WTC11 (cell line): ENCODE data around the gene ZNF646. TPM values are rescaled to one million over a fixed set of nuclear protein-coding genes. Genes with fewer than 3 reads are reported as not detected.
A peak's percentile ranks its signal among the peaks of the same experiment; 100 is the strongest.

Experiments
- ATF1 ChIP-seq: sonication (generic); formaldehyde crosslinking; IDR thresholded peaks from 2 replicates; pipeline ENCODE4 v1.8.1; 2023; ENCODE audit warnings: mild to moderate bottlenecking, moderate library complexity, missing genetic modification reagents
- ATF2 ChIP-seq: sonication (generic); formaldehyde crosslinking; IDR thresholded peaks from 2 replicates; pipeline ENCODE4 v1.8.1; 2022; ENCODE audit warnings: low read depth, missing genetic modification reagents, borderline replicate concordance
- ATF6 ChIP-seq: sonication (generic); formaldehyde crosslinking; IDR thresholded peaks from 2 replicates; pipeline ENCODE4 v1.8.1; 2023; ENCODE audit warnings: mild to moderate bottlenecking, missing genetic modification reagents
- CBFB ChIP-seq: sonication (generic); formaldehyde crosslinking; IDR thresholded peaks from 2 replicates; pipeline ENCODE4 v1.8.1; 2022; ENCODE audit warnings: mild to moderate bottlenecking, low read depth, missing genetic modification reagents
- CREB1 ChIP-seq: sonication (generic); formaldehyde crosslinking; IDR thresholded peaks from 2 replicates; pipeline ENCODE4 v1.8.0; 2023; ENCODE audit warnings: mild to moderate bottlenecking, missing genetic modification reagents
- FOXJ3 ChIP-seq: sonication (generic); formaldehyde crosslinking; IDR thresholded peaks from 2 replicates; pipeline ENCODE4 v1.9.0; 2021; ENCODE audit warnings: missing genetic modification reagents, mild to moderate bottlenecking, borderline replicate concordance
- JUN ChIP-seq: sonication (generic); formaldehyde crosslinking; IDR thresholded peaks from 2 replicates; pipeline ENCODE4 v1.8.0; 2023; ENCODE audit warnings: mild to moderate bottlenecking, missing genetic modification reagents
- KAT7 ChIP-seq: sonication (generic); formaldehyde crosslinking; IDR thresholded peaks from 2 replicates; pipeline ENCODE4 v1.8.1; 2023; ENCODE audit warnings: missing genetic modification reagents, mild to moderate bottlenecking, borderline replicate concordance
- MXD4 ChIP-seq: fragments of 250-450 bp; sonication (Bioruptor Pico); IDR thresholded peaks from 2 replicates; pipeline ENCODE4 v1.8.0; 2021; ENCODE audit warnings: mild to moderate bottlenecking, moderate library complexity, borderline replicate concordance
- NFYB ChIP-seq: sonication (generic); formaldehyde crosslinking; conservative IDR thresholded peaks from 2 replicates; pipeline ENCODE4 v1.8.0; 2022; ENCODE audit warnings: low read depth, missing genetic modification reagents
- OVOL2 ChIP-seq: fragments of 250-450 bp; sonication (Bioruptor Pico); IDR thresholded peaks from 2 replicates; pipeline ENCODE4 v1.9.0; 2021; ENCODE audit warnings: mild to moderate bottlenecking, borderline replicate concordance
- PRDM15 ChIP-seq: sonication (generic); formaldehyde crosslinking; IDR thresholded peaks from 2 replicates; pipeline ENCODE4 v1.8.0; 2022; ENCODE audit warnings: missing genetic modification reagents
- TCF7 ChIP-seq: sonication (generic); formaldehyde crosslinking; IDR thresholded peaks from 2 replicates; pipeline ENCODE4 v1.8.0; 2022; ENCODE audit warnings: mild to moderate bottlenecking, low read depth, missing genetic modification reagents, moderate library complexity
- TEAD1 ChIP-seq: sonication (generic); formaldehyde crosslinking; IDR thresholded peaks from 2 replicates; pipeline ENCODE4 v1.8.0; 2022; ENCODE audit warnings: mild to moderate bottlenecking, missing genetic modification reagents
- ZNF138 ChIP-seq: sonication (generic); formaldehyde crosslinking; conservative IDR thresholded peaks from 2 replicates; pipeline ENCODE4 v1.8.1; 2022; ENCODE audit warnings: mild to moderate bottlenecking, moderate library complexity, missing genetic modification reagents
- ZNF219 ChIP-seq: sonication (generic); formaldehyde crosslinking; IDR thresholded peaks from 2 replicates; pipeline ENCODE4 v1.8.0; 2023; ENCODE audit warnings: missing genetic modification reagents, mild to moderate bottlenecking, borderline replicate concordance
- ZNF263 ChIP-seq: sonication (generic); formaldehyde crosslinking; IDR thresholded peaks from 2 replicates; pipeline ENCODE4 v1.8.1; 2022; ENCODE audit warnings: low read depth, mild to moderate bottlenecking, moderate library complexity, missing genetic modification reagents
- ZNF281 ChIP-seq: sonication (generic); formaldehyde crosslinking; IDR thresholded peaks from 2 replicates; pipeline ENCODE4 v1.8.0; 2023; ENCODE audit warnings: mild to moderate bottlenecking, missing genetic modification reagents
- ZNF396 ChIP-seq: fragments of 250-450 bp; sonication (Bioruptor Pico); IDR thresholded peaks from 2 replicates; pipeline ENCODE4 v1.8.0; 2021; ENCODE audit warnings: mild to moderate bottlenecking, moderate library complexity, borderline replicate concordance
- ZNF423 ChIP-seq: fragments of 250-450 bp; sonication (Bioruptor Pico); IDR thresholded peaks from 2 replicates; pipeline ENCODE4 v2.1.2; 2022; ENCODE audit warnings: mild to moderate bottlenecking, moderate library complexity
- ZNF671 ChIP-seq: fragments of 250-450 bp; sonication (Bioruptor Pico); IDR thresholded peaks from 2 replicates; pipeline ENCODE4 v1.8.0; 2021; ENCODE audit warnings: mild to moderate bottlenecking
- total RNA-seq: library from RNA; stranded (reverse); gene quantifications from 3 replicates; pipeline ENCODE4 v1.2.3, GENCODE V29; 2021
- TF ChIP-seq, protein P1 (sequence below): sonication (generic); formaldehyde crosslinking; IDR thresholded peaks from 2 replicates; pipeline ENCODE4 v1.8.0; 2022; ENCODE audit warnings: mild to moderate bottlenecking, missing genetic modification reagents
- TF ChIP-seq, protein P2 (sequence below): sonication (generic); formaldehyde crosslinking; IDR thresholded peaks from 2 replicates; pipeline ENCODE4 v1.8.0; 2022; ENCODE audit warnings: mild to moderate bottlenecking, missing genetic modification reagents
- TF ChIP-seq, protein P3 (sequence below): sonication (generic); formaldehyde crosslinking; IDR thresholded peaks from 2 replicates; pipeline ENCODE4 v1.8.0; 2022; ENCODE audit warnings: mild to moderate bottlenecking, missing genetic modification reagents
- TF ChIP-seq, protein P4 (sequence below): sonication (generic); formaldehyde crosslinking; IDR thresholded peaks from 2 replicates; pipeline ENCODE4 v1.8.1; 2023; ENCODE audit warnings: mild to moderate bottlenecking, missing genetic modification reagents, moderate library complexity

ZNF646 gene
- total RNA-seq, 1 experiment from 2014 or later: 29.3 TPM

DNA sequence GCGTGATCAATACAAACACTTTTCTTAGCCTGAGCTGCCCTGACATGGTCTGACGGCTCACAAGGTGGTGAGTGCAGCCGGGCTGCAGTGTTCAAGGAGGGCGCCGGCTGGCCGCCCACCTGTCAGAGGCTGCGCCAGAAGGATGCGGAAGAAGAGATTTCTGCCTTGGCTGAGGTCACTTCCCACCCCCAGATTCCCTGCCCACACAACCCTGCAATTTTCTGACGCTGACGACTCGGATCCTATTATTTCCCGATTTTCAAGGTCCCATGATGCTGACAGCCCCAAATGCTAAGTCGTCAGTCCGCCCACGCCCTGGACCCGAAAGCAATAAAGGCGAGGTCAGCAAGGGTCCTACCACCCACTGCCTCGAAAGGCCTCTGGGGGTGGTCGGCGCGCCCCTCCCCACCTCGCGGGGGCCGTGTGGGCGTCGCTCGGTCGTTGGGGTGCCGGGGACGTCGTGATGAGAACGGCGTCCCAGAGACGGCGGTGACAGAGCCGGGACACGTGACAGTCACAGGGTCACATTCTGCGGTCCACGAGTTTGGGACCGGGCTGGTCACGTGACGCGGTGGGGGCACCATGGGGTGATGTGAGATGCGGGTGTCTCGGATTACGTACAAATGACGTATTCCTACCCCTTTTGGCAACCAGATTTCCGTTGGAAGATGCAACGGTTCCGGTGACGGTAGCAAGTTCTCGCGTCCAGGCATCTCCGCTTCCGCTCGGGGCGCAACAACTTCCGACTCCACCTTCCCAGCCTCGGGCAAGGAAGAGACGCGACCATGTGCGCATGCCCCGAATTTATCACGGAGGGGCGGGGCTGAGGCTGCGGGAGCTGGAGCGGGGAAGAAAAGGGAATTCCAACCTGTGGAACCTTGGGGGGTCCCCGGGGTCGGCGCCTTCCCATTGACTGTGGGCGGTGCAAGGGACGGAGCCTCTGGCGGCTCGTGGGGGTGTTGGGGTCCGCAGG, 41.2 kb upstream of the ZNF646 start, which contains the start of gene STX4 (continued):
- TF ChIP-seq ZNF219: 0 out of 2 replicates have a peak, but pooled peaks have one; percentile 27
- no peak for TF ChIP-seq ATF2 (CRISPR knock-in tag)
- no peak for TF ChIP-seq ATF1 (CRISPR knock-in tag)
- no peak for TF ChIP-seq ZNF671 (CRISPR knock-in tag)
- TF ChIP-seq, protein P1, sequence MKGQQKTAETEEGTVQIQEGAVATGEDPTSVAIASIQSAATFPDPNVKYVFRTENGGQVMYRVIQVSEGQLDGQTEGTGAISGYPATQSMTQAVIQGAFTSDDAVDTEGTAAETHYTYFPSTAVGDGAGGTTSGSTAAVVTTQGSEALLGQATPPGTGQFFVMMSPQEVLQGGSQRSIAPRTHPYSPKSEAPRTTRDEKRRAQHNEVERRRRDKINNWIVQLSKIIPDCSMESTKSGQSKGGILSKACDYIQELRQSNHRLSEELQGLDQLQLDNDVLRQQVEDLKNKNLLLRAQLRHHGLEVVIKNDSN (CRISPR knock-in tag): peak; percentile 99
- TF ChIP-seq, protein P2, sequence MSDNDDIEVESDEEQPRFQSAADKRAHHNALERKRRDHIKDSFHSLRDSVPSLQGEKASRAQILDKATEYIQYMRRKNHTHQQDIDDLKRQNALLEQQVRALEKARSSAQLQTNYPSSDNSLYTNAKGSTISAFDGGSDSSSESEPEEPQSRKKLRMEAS (CRISPR knock-in tag): peak; percentile 98
- TF ChIP-seq PRDM15: peak; percentile 27; the same call in 1 of the 2 replicates
- no peak for TF ChIP-seq OVOL2 (CRISPR knock-in tag)
- TF ChIP-seq KAT7 (CRISPR knock-in tag): no peak
- no peak for TF ChIP-seq MXD4 (CRISPR knock-in tag)
- TF ChIP-seq ZNF138 (CRISPR knock-in tag): no peak
- no peak for TF ChIP-seq ZNF423 (CRISPR knock-in tag)
- TF ChIP-seq CREB1 (CRISPR knock-in tag): peak; percentile 83; the same call in 1 of the 2 replicates
- no peak; the same call in 1 of the 2 replicates for TF ChIP-seq NFYB (CRISPR knock-in tag)
- TF ChIP-seq FOXJ3: no peak
- TF ChIP-seq ATF6: no peak
- TF ChIP-seq ZNF396 (CRISPR knock-in tag): no peak
- TF ChIP-seq JUN (CRISPR knock-in tag): peak; percentile 92
- TF ChIP-seq CBFB (CRISPR knock-in tag): no peak
- TF ChIP-seq ZNF281 (CRISPR knock-in tag): no peak; the same call in none of the 2 replicates
- TF ChIP-seq, protein P3, sequence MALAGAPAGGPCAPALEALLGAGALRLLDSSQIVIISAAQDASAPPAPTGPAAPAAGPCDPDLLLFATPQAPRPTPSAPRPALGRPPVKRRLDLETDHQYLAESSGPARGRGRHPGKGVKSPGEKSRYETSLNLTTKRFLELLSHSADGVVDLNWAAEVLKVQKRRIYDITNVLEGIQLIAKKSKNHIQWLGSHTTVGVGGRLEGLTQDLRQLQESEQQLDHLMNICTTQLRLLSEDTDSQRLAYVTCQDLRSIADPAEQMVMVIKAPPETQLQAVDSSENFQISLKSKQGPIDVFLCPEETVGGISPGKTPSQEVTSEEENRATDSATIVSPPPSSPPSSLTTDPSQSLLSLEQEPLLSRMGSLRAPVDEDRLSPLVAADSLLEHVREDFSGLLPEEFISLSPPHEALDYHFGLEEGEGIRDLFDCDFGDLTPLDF (CRISPR knock-in tag): no peak
- peak; percentile 92 for TF ChIP-seq TEAD1 (CRISPR knock-in tag)
- 0 out of 2 replicates have a peak, but pooled peaks have one; percentile 70 for TF ChIP-seq TCF7 (CRISPR knock-in tag)
- TF ChIP-seq, protein P4, sequence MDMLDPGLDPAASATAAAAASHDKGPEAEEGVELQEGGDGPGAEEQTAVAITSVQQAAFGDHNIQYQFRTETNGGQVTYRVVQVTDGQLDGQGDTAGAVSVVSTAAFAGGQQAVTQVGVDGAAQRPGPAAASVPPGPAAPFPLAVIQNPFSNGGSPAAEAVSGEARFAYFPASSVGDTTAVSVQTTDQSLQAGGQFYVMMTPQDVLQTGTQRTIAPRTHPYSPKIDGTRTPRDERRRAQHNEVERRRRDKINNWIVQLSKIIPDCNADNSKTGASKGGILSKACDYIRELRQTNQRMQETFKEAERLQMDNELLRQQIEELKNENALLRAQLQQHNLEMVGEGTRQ: peak; percentile 98
- TF ChIP-seq ZNF263: no peak
